Activated CD4-positive, CD25-positive, alpha-beta regulatory T cell (primary cell): ENCODE results near the gene LRIT1.

Source experiments
- DNase-seq, 4 experiments: peaks; one replicate each; lab custom pipeline; 2025; lab: John Stamatoyannopoulos, UW

The LRIT1 gene

GRCh38 chr10:84191106-84191505 lies 50.2 kb downstream of the LRIT1 start:
- peak in 1 of 4 experiments; percentile 10 for DNase-seq

GRCh38 chr10:84190621-84191020 lies 50.7 kb downstream of the LRIT1 start:
- DNase-seq: no peak

GRCh38 chr10:84188815-84189214 lies 52.5 kb downstream of the LRIT1 start:
- no peak for DNase-seq

- DNase-seq: no peak
Measured at GRCh38 chr10:84185526-84186175, 55.7 kb downstream of the LRIT1 start.

GRCh38 chr10:84184517-84184916 lies 56.8 kb downstream of the LRIT1 start:
- no peak for DNase-seq

- DNase-seq: no peak
Measured at GRCh38 chr10:84181631-84182030, 59.7 kb downstream of the LRIT1 start.
